A549 (cell line): Measurements from ENCODE around the gene ERMN.

Experiments used
- CHD4 ChIP-seq: fragments of 200-600 bp; sonication (generic); IDR thresholded peaks from 2 replicates; pipeline ENCODE4 v1.6.1; 2016; ENCODE audit warnings: antibody characterized with exemption, mild to moderate bottlenecking, borderline replicate concordance
- CTCF ChIP-seq: fragments of >200 bp; sonication (Bioruptor Twin); formaldehyde crosslinking; IDR thresholded peaks from 3 replicates; pipeline ENCODE4 v1.5.1; 2016
- EP300 ChIP-seq, 2 experiments: fragments of >200 bp; sonication (Bioruptor Twin); formaldehyde crosslinking; IDR thresholded peaks; 2 replicates in 1 of 2; 3 replicates in 1 of 2; pipeline ENCODE4 v1.6.1; 2016 to 2017
- HES2 ChIP-seq: fragments of >200 bp; sonication (Bioruptor Twin); formaldehyde crosslinking; IDR thresholded peaks from 2 replicates; pipeline ENCODE4 v1.6.1; 2016
- HMGXB4 ChIP-seq: fragments of 250-450 bp; sonication (Bioruptor Pico); IDR thresholded peaks from 2 replicates; pipeline ENCODE4 v1.5.0; 2021; ENCODE audit warnings: mild to moderate bottlenecking, moderate library complexity, borderline replicate concordance
- JUNB ChIP-seq: fragments of >200 bp; sonication (Bioruptor Twin); formaldehyde crosslinking; IDR thresholded peaks from 2 replicates; pipeline ENCODE4 v1.6.1; 2016
- PHF8 ChIP-seq: fragments of 200-600 bp; sonication (generic); IDR thresholded peaks from 2 replicates; pipeline ENCODE4 v1.6.1; 2016; ENCODE audit warnings: low read depth, mild to moderate bottlenecking, antibody characterized with exemption, moderate library complexity, borderline replicate concordance
- POLR2A ChIP-seq: IDR thresholded peaks from 2 replicates; pipeline ENCODE4 v1.6.1; 2012; ENCODE audit warnings: mild to moderate bottlenecking, low read length
- RAD21 ChIP-seq, 2 experiments: fragments of >200 bp in 1 of 2; sonication (Bioruptor Twin) in 1 of 2; formaldehyde crosslinking in 1 of 2; IDR thresholded peaks in 1 of 2; conservative IDR thresholded peaks in 1 of 2; 2 replicates in 1 of 2; 3 replicates in 1 of 2; pipeline ENCODE4 v1.6.1; 2012 to 2018; ENCODE audit warnings: inconsistent platforms in 1 of 2
- RARB ChIP-seq: fragments of 250-450 bp; sonication (Bioruptor Pico); IDR thresholded peaks from 2 replicates; pipeline ENCODE4 v1.8.0; 2021; ENCODE audit warnings: mild to moderate bottlenecking, moderate library complexity
- RNF2 ChIP-seq: fragments of 200-600 bp; sonication (generic); IDR thresholded peaks from 2 replicates; pipeline ENCODE4 v1.6.1; 2016; ENCODE audit warnings: low read depth, mild to moderate bottlenecking, antibody characterized with exemption, moderate library complexity, borderline replicate concordance
- SMC3 ChIP-seq: fragments of >200 bp; sonication (Bioruptor Twin); formaldehyde crosslinking; IDR thresholded peaks from 3 replicates; pipeline ENCODE4 v1.6.1; 2018; ENCODE audit warnings: inconsistent platforms
- SREBF2 ChIP-seq: fragments of 450-650 bp; IDR thresholded peaks from 2 replicates; pipeline ENCODE4 v1.6.1; 2014; ENCODE audit warnings: mild to moderate bottlenecking, moderate library complexity
- TF ChIP-seq, protein P1 (sequence below): fragments of 450-650 bp; IDR thresholded peaks from 2 replicates; pipeline ENCODE4 v1.6.1; 2014; ENCODE audit warnings: antibody characterized with exemption

- TF ChIP-seq RAD21 (conservative IDR thresholded peaks at IDR 0.05 in 1 of 2, IDR thresholded peaks at IDR 0.05 in 1 of 2) (no peak), CTCF (no peak), PHF8 (no peak), SMC3 (no peak), POLR2A (no peak), SREBF2 (no peak), HMGXB4 (CRISPR knock-in tag) (no peak), CHD4 (no peak), JUNB (no peak), HES2 (no peak), RARB (no peak), EP300 (IDR thresholded peaks at IDR 0.05) (no peak), RNF2 (no peak)
- TF ChIP-seq, protein P1, sequence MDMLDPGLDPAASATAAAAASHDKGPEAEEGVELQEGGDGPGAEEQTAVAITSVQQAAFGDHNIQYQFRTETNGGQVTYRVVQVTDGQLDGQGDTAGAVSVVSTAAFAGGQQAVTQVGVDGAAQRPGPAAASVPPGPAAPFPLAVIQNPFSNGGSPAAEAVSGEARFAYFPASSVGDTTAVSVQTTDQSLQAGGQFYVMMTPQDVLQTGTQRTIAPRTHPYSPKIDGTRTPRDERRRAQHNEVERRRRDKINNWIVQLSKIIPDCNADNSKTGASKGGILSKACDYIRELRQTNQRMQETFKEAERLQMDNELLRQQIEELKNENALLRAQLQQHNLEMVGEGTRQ, result no peak
Observed at GRCh38 chr2:157334335-157334734, 8.7 kb upstream of the ERMN start.
